Prostate gland (tissue), 2 donors: ENCODE results near the gene C3. TPM values are rescaled to one million over a fixed set of nuclear protein-coding genes. Genes with fewer than 3 reads are reported as not detected.

Experiments used
- DNase-seq: peaks from one replicate; pipeline ENCODE4 v3.0.0-alpha.2; 2019; ENCODE audit warnings: low spot score
- H3K27ac ChIP-seq, 2 donors: fragments of 200-600 bp; sonication (generic); 2 replicates each; pipeline ENCODE4 v1.5.1; 2017 to 2019
- H3K27me3 ChIP-seq: fragments of 200-600 bp; sonication (generic); replicated peaks from 2 replicates; pipeline ENCODE4 v1.5.1; 2019; ENCODE audit not compliant: insufficient read depth
- H3K36me3 ChIP-seq, 2 donors: fragments of 200-600 bp; sonication (generic); 1 replicate in 1 of 2; 2 replicates in 1 of 2; pipeline versions ENCODE4 v1.5.1 to v1.8.1; 2017 to 2019
- H3K4me1 ChIP-seq: fragments of 200-600 bp; sonication (generic); replicated peaks from 2 replicates; pipeline ENCODE4 v1.5.1; 2019
- H3K4me3 ChIP-seq, 2 donors: fragments of 200-600 bp; sonication (generic); 2 replicates each; pipeline ENCODE4 v1.5.1; 2017 to 2019
- H3K9me3 ChIP-seq: fragments of 200-600 bp; sonication (generic); 2 replicates; pipeline ENCODE4 v1.5.1; 2017
- POLR2A ChIP-seq: fragments of 450-650 bp; IDR thresholded peaks from one replicate; pipeline ENCODE4 v1.6.1; 2016; ENCODE audit warnings: antibody characterized with exemption, mild to moderate bottlenecking
- POLR2AphosphoS5 ChIP-seq: sonication (generic); formaldehyde crosslinking; IDR thresholded peaks from one replicate; pipeline ENCODE4 v1.6.1; 2017; ENCODE audit warnings: antibody characterized with exemption
- WGBS: methylation state at CpG from one replicate; pipeline ENCODE4 v1.1.5; 2018; 5-methylcytosine and 5-hydroxymethylcytosine counted together
- intact Hi-C: fragments of 100-400 bp; cut with DNase I; formaldehyde crosslinking; loops from one replicate; pipeline ENCODE4 v1.14.2; 2022
- total RNA-seq, 2 donors: library from RNA; depleted of rRNA; stranded (reverse); fragments of >200 nt; gene quantifications; one replicate each; pipeline ENCODE4 v1.1.0, GENCODE V29; 2016
- TF ChIP-seq, protein P1 (sequence below), 4 experiments: fragments of 200-600 bp in 2 of 4; fragments of 450-650 bp in 2 of 4; sonication (generic) in 2 of 4; IDR thresholded peaks; 1 replicate in 3 of 4; 2 replicates in 1 of 4; pipeline ENCODE4 v1.5.1; 2016 to 2019; ENCODE audit warnings: antibody characterized with exemption in 4 of 4, mild to moderate bottlenecking in 2 of 4, moderate library complexity in 2 of 4

C3 gene
- total RNA-seq, 2 donors from 2014 or later: 95.1 to 165 TPM

DNA sequence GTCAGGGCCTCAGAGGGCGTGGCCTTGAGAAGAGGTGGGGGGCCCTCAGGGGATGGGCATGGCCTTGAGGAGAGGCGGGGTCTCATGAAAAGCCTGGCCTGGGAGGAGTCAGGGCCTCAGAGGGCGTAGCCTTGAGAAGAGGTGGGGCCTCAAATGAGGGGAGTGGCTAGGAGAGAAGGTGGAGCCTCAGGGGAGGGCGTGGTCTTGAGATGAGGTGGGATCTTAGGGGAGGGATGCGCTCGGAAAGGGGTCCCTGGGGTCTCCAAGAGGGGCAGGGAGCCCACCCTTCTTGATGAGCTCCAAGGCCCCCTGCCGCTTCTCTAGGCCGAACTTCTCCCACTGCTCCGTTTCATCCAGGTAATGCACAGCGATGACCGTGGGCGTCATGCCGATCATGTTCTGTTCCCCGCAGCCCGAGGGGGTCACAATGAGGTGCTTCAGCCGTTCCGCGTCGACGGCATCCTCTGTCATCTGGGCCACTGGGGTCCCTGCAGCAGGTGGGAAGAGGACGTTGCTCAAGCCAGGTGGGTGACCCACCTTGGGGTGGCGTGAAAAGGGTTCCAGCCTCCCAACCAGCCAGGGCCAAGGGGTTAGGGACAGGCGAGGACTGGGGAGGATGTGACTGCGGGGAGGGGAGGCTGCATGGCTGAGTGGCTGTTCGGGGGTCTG is 26.2 kb downstream of the C3 start:
- 92% methylated on average over 25 of the region's 25 CpGs for WGBS
- Histone ChIP-seq H3K27ac (no peak overlapping the region), H3K36me3 (no peaks in the 10 kb centered on the region), H3K9me3 (no peaks in the 10 kb centered on the region), H3K27me3 (no peaks in the 10 kb centered on the region), H3K4me3 (no peak overlapping the region), H3K4me1 (no peaks in the 10 kb centered on the region)
- intact Hi-C loops: no loop called here
- DNase-seq: no peak
- TF ChIP-seq POLR2A (no peak), POLR2AphosphoS5 (no peak)
- TF ChIP-seq, protein P1, sequence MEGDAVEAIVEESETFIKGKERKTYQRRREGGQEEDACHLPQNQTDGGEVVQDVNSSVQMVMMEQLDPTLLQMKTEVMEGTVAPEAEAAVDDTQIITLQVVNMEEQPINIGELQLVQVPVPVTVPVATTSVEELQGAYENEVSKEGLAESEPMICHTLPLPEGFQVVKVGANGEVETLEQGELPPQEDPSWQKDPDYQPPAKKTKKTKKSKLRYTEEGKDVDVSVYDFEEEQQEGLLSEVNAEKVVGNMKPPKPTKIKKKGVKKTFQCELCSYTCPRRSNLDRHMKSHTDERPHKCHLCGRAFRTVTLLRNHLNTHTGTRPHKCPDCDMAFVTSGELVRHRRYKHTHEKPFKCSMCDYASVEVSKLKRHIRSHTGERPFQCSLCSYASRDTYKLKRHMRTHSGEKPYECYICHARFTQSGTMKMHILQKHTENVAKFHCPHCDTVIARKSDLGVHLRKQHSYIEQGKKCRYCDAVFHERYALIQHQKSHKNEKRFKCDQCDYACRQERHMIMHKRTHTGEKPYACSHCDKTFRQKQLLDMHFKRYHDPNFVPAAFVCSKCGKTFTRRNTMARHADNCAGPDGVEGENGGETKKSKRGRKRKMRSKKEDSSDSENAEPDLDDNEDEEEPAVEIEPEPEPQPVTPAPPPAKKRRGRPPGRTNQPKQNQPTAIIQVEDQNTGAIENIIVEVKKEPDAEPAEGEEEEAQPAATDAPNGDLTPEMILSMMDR (IDR thresholded peaks at IDR 0.05): no peak

DNA sequence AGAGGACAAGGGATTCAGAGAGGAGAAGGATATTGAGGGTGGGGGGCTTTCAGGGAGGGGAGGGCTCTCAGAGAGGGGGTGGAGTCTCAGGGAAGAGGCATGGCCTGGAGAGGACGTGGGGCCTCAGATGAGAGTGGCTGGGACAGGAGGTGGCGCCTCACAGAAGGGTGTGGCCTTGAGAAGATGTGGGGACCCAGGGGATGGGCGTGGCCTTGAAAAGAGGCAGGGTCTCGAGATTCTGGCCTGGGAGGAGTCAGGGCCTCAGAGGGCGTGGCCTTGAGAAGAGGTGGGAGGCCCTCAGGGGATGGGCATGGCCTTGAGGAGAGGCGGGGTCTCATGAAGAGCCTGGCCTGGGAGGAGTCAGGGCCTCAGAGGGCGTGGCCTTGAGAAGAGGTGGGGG is 26.8 kb downstream of the C3 start:
- no peaks in the 10 kb centered on the region for H3K36me3 ChIP-seq
- H3K27ac ChIP-seq: no peak overlapping the region
- intact Hi-C loops: no loop called here
- no peaks in the 10 kb centered on the region for H3K27me3 ChIP-seq
- TF ChIP-seq POLR2A (no peak), POLR2AphosphoS5 (no peak)
- TF ChIP-seq, protein P1 (IDR thresholded peaks at IDR 0.05): no peak
- WGBS: 71% methylated on average over 6 of the region's 7 CpGs
- DNase-seq: no peak
- H3K4me3 ChIP-seq: no peak overlapping the region
- H3K4me1 ChIP-seq: no peaks in the 10 kb centered on the region
- no peaks in the 10 kb centered on the region for H3K9me3 ChIP-seq

DNA sequence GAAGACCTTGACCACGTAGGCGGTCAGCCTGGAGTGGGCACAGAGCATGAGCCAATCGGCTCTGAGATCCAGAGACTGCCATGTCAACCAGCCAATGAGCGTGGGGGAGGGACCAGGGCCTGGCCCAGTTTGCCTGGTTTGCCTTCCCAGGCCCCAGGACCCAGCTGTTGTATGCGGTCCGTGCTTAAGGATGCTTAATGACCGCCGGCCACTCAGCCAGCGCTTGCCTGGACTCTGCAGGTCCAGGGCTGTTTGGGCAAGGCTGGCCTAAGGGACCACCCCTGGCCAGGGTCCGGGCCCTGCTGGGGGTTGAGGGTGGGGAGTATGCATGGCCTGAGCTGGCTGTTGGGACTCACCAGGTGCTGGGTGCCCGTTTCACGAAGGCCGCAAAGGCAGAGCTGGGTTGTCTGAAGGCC is 27.4 kb downstream of the C3 start:
- H3K9me3 ChIP-seq: no peaks in the 10 kb centered on the region
- WGBS: 85% methylated on average over 10 of the region's 13 CpGs
- no peak overlapping the region for H3K27ac ChIP-seq
- TF ChIP-seq POLR2AphosphoS5 (no peak), POLR2A (no peak)
- TF ChIP-seq, protein P1 (IDR thresholded peaks at IDR 0.05): no peak
- DNase-seq: no peak
- no peaks in the 10 kb centered on the region for H3K4me1 ChIP-seq
- intact Hi-C loops: no loop called here
- no peak overlapping the region for H3K4me3 ChIP-seq
- no peaks in the 10 kb centered on the region for H3K36me3 ChIP-seq
- no peaks in the 10 kb centered on the region for H3K27me3 ChIP-seq

DNA sequence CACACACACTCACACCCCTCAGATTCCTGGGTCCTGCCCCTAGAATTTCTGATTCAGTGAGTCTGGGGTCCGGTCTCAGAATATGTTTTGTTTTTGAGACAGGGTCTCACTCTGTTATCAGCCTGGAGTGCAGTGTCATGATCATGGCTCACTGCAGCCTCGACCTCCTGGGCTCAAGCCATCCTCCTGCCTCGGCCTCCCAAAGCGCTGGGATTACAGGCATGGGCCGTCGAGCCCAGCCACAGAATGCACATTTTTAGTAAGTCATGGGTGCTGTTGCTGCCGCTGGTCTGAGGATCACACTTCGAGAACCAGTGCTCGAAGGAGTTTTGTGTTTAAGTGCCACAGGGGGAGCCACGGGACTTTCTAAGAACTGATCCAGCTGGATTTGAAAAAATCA is 28.4 kb downstream of the C3 start:
- Histone ChIP-seq H3K9me3 (no peaks in the 10 kb centered on the region), H3K4me3 (no peak overlapping the region), H3K36me3 (no peaks in the 10 kb centered on the region), H3K27ac (no peak overlapping the region), H3K4me1 (no peaks in the 10 kb centered on the region), H3K27me3 (no peaks in the 10 kb centered on the region)
- intact Hi-C loops: no loop called here
- no peak for TF ChIP-seq POLR2A
- TF ChIP-seq, protein P1 (IDR thresholded peaks at IDR 0.05): no peak
- no peak for TF ChIP-seq POLR2AphosphoS5
- no peak for DNase-seq
- 87% methylated on average over 10 of the region's 10 CpGs for WGBS

DNA sequence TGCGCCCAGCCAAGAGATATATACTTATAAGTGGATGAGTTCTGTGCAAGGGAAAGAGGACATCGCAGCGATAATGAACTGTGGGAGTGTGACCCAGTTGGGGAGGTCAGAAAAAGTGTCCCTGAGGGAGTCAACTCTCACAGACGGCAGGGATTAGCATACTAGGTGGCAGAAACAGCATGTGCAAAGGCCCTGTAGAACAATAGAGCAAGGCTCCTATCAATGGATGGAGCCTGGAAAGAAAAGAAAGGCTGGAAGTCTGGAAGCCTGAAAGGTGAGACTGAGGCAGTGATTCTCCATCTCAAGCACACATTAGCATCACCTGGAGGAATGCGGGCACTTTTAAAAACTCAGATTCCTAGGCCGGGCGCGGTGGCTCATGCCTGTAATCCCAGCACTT is 29.1 kb downstream of the C3 start:
- H3K4me3 ChIP-seq: no peak overlapping the region
- intact Hi-C loops: no loop called here
- 86% methylated on average over 8 of the region's 8 CpGs for WGBS
- H3K27ac ChIP-seq: no peak overlapping the region
- no peaks in the 10 kb centered on the region for H3K4me1 ChIP-seq
- no peaks in the 10 kb centered on the region for H3K36me3 ChIP-seq
- DNase-seq: no peak
- H3K27me3 ChIP-seq: no peaks in the 10 kb centered on the region
- TF ChIP-seq, protein P1 (IDR thresholded peaks at IDR 0.05): no peak
- no peak for TF ChIP-seq POLR2A
- no peak for TF ChIP-seq POLR2AphosphoS5
- H3K9me3 ChIP-seq: no peaks in the 10 kb centered on the region
